HG02763 (cell line): ENCODE measurements around the gene NAV2.

ENCODE experiments used
- ATAC-seq: cut with Tn5 transposase; IDR thresholded peaks from one replicate; pipeline ENCODE4 v1.9.1; 2021; ENCODE audit warnings: mild to moderate bottlenecking, moderate library complexity; ENCODE audit not compliant: unreplicated experiment

NAV2 gene

DNA sequence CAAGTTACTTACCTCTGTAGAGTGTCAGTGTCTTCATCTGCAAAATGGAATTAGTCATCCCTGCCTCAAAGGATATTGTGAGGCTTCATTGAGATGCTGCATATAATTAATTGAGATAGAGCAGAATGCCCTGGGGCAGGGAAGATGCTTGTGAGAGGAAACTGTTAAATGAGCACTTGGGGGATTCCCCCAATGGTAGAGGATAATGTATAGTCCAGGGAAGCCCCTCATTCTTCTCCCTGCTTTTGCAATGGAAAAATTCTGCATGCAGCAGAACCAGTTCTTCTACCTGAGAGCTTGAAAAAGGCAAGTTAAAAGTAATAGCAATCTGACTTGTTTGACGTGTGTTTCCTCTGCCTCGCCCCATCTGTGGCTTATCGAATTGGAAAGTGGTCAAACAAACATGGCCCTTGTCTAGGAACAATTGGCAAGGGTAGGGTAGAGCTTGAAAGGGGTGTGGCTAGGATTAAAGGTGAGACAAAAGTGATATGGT lies 90.9 kb downstream of the NAV2 start:
- ATAC-seq: no peak

DNA sequence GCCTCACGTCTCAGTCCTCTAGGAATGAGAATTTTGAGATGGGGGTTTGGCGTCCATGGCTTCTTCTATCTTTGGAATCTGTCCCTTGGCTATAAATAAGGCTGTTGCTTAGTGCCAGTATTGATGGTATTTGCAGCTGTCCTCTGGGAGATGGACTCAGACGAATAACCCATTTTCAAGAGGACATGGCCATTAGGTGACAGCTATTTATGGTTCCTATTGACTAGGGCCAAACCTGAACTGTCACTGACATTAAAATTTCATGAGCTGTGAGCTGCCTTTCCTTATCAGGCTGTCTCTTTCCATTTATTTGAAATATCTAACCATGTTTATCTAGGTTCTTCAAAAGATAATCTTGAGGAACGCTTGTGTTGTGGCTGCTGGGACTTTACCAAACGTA lies 92.7 kb downstream of the NAV2 start:
- no peak for ATAC-seq

DNA sequence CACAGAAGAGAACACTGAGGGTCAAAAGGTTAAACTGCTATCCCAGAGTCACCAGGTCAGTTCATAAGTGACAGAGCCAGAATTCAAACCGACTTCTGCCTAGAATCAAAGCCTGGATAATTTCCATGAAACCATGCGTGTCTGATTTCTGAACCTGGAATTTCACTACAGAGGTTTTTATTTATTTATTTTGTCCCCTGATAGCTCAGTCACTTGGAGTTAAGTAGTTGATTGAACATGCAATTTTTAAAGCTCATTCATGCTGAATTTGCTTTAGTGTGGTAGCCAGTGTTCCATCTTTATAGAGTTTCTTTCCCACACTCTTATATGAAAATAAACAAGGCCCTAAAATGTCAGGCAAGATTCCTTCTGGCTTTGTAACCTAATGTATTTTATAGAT lies 93.2 kb downstream of the NAV2 start:
- no peak for ATAC-seq

DNA sequence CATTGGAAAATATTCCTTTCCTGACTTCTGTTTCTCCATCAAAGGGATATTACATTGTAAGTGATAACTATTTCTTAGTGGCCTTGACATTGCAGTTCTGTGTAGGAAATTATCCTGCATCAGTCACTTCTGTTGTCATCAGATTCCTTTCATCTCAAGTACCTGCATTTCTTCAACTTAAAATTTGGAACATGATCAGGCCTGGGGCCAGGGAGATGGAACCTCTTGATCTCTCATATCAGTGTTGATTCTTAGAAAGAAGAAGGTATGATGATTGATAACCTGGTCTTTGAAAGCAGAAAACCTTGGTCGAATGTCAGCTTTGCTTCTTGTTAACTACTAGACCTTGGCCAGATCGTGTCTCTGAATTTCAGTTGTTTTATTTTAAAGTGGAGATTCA lies 93.6 kb downstream of the NAV2 start:
- ATAC-seq: no peak

DNA sequence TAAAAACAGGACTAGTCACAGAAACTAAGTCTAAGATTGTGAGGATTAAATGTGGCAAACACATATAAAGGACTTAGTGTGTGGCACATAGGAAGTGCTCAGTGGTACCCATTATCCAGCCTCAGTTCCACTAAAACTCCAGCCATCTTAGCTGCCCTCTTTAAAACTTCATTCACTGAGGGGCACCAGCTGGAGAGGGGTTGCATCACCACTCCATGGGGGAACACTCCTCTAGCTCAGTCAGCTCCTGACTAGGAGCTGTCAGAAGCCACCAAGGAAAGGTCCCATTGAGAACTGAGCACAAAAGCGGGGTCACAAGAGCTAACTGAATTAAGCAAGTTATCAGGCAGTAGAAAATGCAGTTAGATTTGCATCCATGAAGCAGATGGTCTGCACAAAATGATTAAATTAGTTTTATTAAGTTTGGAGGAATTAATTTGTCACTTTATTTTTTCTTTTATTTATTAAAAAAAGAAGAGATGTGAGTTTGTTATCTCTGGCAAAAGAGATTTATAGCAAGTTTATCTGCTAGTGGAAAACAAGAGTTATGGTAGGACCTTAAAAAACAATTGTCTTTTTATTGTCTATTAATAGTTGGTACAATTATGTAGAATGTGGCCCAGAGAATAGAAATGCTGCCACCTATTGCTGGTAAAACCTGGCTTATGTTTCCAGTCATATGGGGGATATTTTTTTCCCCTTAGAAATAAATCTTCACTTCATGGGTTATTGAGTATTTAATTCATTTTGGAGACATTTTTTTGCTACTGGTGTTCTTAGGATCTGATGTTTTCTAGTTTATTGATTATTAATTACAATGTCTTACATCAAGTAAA lies 95.7 kb downstream of the NAV2 start:
- ATAC-seq: no peak

DNA sequence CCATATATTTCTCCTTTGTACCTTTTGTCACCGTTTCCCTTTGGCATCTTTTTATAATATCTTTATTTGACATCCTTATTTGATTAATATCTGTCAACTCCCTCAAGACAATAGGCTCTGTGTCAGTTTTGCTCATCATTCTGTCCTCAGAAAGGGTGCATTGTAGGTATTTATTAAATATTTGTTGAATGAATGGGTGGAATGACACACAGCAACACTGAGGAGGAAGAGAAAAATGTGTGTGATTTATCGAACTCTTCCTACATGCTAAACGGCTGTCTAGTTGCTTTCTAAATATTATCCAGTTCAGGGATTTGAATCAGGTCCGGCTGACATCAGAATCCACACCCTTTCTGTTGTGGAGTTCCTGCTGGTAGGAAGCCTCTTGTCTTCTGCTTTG lies 98.2 kb downstream of the NAV2 start:
- ATAC-seq: no peak

DNA sequence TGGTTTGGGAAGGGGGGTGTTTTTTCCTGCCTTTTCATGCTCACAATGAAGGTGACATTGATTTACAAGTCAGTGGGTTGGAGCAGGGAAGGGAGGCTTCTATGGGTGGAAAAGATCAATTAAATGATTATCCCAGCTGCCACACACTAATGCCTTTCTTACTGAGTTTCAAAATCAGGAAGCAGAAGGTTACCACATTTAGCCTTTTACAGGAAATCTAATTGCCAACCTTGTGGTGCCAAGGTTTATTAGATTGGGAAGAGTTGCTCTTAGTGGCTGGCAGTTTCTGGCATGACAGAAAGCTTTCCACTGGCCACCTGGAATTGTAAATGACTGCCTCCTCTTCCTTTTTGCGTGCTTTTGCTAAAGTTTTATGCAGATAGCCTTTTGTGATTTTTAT lies 98.7 kb downstream of the NAV2 start:
- no peak for ATAC-seq

DNA sequence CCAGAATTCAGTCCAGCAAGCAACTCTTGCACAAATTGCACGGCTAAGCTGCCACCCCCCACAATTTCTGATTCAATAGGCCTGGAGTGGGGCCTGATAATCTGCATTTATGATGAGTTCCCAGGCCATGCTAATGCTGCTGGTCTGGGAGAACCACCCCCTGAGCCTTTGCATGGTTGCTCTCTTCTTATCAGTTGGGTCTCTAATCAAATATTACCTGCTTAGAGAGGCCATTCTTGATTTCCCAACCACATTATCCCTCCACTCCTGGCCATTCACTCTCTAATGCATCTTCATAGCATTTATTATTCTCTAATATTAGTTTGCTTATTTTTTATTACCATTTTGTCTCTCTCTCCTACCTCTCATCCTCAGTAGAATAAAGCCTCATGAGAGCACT lies 99.5 kb downstream of the NAV2 start:
- ATAC-seq: no peak

DNA sequence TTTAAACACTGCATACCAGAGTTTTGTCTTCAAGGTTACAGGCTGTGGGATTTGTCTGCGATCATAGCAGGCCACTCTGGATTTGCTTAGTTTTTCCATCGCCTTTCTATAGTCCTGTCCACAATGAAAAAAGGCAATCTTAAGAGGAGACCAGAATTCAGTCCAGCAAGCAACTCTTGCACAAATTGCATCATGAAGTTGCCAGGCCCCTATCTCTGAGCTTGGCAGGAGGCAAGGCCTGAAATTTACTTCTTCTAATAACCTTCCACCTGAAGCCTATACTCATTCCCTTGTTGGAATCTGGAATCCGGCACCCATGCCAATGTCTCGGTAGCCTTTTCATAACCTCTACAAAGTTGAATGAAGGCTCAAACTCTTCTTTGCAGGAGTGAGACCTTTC lies 100.1 kb downstream of the NAV2 start:
- ATAC-seq: no peak

DNA sequence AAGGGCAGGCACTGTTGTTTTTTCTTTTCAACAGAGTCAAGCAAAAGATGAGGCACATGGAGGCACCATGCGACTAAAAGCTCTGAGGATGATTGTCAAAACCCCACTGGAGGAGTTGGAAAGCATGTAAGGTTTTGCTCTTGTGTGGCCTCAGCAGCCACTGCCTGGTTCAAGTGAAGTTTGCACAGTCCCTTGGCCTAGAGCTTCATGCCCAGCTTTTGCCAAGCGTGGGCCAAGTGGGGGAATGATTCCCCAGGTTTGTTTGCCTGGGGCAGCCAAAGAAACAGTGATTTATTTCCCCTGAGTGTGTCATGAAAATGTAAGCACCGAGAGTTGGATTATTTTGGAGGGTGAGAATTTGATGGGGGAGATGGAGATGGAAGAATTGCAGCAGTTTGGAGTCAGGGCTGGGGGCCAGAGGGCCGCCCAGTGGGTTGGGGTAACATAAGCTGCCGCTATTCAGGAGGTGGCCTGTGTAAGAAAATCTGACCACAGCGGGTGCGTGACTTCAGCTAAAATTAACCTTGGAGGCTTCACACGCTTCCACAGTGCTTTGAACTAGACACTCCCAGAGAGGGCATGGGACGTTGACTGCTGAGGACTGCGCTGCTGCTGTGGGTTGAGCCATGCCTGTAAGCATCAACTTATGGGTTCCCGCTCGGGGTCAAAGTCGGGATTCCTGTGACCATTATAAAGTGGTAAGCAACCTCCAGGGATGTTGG lies 100.7 kb downstream of the NAV2 start:
- no peak for ATAC-seq

DNA sequence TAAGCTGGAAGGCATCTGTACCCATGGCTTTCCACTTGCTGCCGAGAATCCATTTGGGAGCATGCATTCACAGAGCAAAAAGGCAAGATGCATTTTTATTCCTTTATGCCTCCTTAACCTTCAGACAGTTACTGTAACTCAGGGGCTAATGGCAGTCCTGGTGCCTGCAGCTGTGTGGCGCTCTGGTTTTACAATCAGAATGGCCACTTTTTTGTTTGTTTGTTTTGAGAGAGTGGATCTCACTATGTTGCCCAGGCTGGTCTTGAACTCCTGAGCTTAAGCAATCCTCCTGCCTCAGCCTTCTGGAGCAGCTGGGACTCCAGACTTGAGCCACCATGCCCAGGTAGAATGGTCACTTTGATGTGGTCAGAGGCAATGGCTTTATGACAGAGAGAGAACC lies 101.8 kb downstream of the NAV2 start:
- no peak for ATAC-seq

DNA sequence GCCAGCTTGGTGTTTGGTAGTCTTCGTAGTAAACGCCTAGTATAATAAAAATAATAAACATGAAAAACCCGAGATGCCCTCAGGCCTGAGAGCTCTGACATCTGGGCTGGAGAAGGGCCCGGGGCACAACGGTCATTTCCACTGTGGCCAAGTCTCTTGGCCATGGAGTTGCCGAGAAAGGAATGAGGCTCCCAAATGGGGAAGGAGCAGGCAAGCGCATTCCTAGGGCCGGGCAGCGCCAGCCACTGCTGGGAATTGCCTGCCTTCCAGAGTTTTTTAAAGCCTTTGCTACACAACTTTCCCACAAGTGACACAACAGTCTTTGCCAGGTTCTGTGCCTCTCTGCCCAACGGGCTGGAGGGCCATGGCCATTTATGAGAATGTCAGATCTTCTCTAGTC lies 103.4 kb downstream of the NAV2 start:
- ATAC-seq: no peak

DNA sequence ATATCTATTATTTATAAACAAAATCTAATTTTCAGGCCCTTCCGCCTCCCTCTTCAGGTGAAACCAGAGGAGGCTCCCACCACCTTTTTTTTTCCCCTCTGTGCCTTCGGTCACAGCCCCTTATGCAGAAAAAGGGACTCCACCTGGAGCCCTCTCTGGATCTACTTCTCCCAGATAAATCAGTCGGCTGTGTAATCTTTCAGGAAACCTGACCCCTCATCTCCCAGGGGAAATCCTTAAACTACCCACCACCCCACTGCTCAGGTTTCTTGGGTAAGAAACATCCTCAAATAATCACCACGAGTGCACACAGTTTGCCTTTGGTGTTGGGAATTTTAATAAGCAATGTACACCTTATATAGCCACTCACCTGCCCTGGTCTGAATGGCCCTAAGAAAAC lies 104.2 kb downstream of the NAV2 start:
- no peak for ATAC-seq

DNA sequence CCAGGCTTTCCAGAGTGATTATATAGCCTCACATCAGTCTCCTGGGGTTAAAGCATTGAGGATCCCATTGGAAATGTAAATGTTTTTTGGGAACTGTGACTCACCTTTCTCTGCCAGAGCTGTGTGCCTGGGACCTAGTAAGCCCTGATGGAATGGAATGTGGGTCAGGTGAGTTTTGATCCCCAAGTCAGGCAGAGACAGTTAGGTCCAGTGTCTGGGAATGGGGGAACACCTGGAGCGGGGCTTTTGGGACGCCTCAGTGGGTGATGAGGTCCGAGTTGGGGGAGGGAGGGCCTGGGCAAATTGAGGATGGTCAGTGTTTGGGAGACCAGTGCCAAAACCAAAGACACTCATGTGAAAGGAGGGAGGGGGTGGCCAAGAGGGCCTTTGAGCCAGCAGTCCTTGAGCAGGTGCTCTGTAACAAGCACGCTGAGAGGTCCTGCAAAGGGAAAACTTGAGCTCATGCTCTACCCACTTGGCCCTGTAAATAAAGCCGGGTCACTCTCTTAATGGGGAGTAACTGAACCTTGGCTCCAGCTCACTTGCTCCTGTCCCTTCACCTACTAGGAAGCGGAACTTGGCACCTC lies 104.7 kb downstream of the NAV2 start:
- no peak for ATAC-seq

DNA sequence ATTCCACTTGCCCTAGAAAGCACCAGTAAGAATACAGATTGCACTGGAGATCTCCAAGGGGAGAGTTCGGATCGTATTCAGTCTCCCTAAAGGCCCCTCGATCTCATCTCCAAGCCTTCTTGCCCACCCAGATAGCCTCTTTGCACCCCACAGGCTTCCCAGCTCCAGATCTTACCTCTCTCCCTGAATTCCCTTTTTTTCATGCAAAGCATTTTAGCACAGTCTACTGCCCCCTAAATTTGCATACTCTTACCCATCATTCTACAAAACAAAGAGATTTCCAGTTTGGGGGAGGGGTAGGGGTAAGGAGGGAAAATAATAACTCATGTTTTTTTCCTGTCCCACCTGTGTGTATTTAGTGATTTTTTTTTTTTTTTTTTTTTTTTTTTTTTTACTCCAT lies 105.2 kb downstream of the NAV2 start:
- ATAC-seq: no peak

DNA sequence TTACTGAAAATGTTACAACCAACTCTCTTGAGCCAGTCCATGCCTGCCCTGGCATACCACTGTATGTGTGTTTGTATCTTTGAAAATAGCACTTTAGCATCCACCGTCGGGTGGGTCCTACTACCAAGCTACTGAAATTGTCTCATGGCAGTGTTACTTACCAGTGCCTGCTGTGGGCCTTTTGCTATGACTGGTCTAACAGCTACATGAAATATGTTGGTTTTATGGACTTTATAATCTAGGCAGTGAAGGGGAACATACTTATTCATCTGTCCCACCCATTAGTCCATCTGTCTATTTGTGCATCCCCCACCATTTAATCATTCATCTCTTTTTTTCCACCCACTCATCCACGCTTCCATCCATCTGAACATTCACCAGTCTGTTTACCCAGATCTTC lies 106.0 kb downstream of the NAV2 start:
- no peak for ATAC-seq

DNA sequence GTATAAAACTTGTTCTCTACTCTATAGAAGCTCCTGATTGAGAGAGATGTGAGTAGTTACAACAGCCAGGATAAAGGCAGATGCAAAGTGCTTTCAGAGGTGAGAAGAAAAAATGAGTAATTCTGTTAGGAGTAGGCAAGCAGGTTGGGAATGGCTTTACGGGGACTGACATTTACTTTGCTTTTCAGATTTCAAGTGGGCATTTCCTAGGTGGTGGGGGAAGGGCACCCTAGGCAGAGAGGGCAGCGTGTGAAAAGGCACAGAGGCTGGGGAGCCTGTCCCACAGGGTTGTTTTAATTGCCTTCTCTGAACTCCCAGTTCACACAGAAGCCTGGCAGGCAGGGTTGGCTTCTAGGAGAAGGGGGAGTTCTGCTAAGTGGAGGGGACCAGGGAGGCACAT lies 106.5 kb downstream of the NAV2 start:
- ATAC-seq: no peak

DNA sequence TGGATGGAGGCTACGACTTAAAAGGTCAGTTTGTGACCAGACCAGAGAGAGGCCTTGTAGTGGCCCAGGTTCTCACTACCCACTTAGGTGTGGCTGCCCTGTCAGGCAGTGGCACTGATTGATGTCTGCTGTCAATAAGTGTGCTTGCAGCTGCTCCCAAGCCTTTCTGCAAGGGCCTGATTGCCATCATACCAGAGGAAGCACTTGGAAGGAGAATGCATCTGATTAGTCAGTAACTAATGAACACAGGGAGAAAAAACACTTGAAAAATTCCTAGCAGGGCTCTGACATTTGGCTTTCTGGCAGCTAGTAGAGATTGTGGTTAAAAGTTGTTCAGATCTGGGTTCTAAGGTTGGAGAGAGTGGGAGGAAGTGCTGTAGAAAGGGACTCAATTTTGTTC lies 107.5 kb downstream of the NAV2 start:
- no peak for ATAC-seq

DNA sequence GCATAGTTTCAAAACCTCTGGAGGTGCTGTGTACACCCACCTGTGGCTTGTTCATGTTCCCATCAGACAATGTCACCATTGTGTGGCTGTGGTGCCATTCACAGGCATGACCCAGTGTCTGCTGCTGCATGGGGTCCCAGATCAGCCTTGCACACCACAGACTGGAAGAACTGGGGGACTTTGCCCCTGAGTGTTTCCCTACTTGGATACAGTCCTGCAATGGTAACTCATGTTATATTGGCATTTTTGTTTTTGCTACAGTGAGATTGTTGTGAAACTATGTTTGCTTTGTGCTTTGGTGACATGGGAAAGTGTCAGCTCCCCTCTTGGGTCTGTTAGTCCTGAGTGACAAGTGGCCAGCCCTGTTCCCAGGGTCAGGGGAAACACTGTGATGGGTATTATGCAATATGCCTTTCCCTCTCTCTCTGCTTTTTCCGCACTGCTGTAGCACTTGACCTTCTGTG lies 108.8 kb downstream of the NAV2 start:
- no peak for ATAC-seq

DNA sequence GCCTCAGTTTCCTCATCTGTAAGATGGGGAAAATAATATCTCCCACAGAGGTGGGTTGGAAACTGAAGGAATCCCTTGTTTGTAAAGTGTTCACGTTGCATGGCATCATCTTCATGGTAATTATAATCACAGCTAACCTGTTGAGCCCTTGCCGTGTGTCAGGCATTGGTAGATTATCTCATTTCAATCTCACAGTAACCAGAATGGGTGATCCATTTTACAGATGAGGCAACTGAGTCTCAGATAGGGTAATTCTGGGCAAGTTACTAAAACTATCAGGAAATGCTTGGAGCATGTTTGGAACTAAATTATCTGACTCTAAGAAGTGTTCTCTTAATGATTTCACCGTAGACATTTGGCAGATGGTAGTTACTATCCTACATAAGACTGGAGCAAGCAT lies 109.4 kb downstream of the NAV2 start:
- ATAC-seq: no peak

DNA sequence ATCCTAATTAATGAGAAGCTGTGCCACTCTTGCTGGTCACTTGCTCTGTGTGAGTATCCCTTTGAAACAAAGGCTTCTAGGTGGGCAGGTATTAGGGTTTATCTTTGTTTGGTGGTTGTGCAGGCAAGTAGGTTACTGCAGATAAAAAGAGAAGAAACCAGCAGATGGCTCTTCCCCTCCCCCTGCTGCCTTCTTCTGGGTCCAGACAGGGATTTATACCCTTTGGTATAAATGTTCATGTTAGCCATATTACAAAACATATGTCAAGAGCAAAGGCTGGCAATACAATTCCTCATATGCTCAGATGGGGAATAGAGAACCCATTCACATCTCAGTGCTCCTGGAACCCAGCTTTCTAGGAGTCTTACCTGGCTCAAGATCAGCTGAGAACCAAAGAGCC lies 109.9 kb downstream of the NAV2 start:
- ATAC-seq: no peak

DNA sequence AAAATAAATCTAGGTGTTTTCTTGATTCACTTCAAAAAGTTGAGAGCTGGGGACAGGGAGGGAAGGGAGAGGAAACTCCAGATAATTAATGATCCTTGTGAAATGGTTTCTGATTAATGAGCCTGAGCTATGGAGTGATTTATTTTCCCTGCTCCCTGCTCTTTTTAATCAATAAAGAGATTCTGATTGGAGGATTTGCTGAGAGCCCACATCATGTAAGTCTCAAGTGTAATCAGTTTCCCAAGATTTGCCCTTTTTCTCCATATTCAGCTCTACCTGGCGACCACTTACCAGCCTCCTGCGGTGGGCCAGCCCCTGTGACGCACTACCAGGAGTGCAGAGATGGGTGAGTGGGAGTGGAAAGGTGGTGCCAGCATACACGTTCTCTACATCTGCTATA lies 114.0 kb downstream of the NAV2 start:
- ATAC-seq: no peak
